Neural cell (in vitro differentiated cells): Measurements from ENCODE around the gene ARSI. TPM values are rescaled to one million over a fixed set of nuclear protein-coding genes. Genes with fewer than 3 reads are reported as not detected.

Source experiments
- H2AFZ ChIP-seq: fragments of 200-600, 300-800 bp; sonication (generic), shearing (Covaris generic); 2 replicates; pipeline ENCODE4 v1.6.0; 2014; ENCODE audit warnings: low read depth, mild to moderate bottlenecking, antibody characterized with exemption, low read length, moderate library complexity
- H3F3A ChIP-seq: fragments of 200-600 bp; shearing (Covaris generic); 2 replicates; pipeline ENCODE4 v1.6.1; 2016; ENCODE audit warnings: mild to moderate bottlenecking, moderate library complexity, mixed read lengths, antibody characterized with exemption, low read length; ENCODE audit not compliant: insufficient read depth, poor library complexity, severe bottlenecking
- H3K27ac ChIP-seq: fragments of 200-600, 300-800 bp; sonication (generic), shearing (Covaris generic); 2 replicates; pipeline ENCODE4 v1.5.1; 2014; ENCODE audit warnings: mild to moderate bottlenecking, low read length, moderate library complexity
- H3K27me3 ChIP-seq: fragments of 300-800, 200-600 bp; sonication (generic), shearing (Covaris generic); 2 replicates; pipeline ENCODE4 v1.6.0; 2014; ENCODE audit warnings: mild to moderate bottlenecking, low read depth, low read length, moderate library complexity; ENCODE audit not compliant: insufficient read depth
- H3K36me3 ChIP-seq: fragments of 300-800, 200-600 bp; sonication (generic), shearing (Covaris generic); 2 replicates; pipeline ENCODE4 v1.5.1; 2014; ENCODE audit warnings: mild to moderate bottlenecking, antibody characterized with exemption, low read length, moderate library complexity; ENCODE audit not compliant: insufficient read depth
- H3K4me2 ChIP-seq: fragments of 300-800, 200-600 bp; sonication (generic), shearing (Covaris generic); 2 replicates; pipeline ENCODE4 v1.6.0; 2014; ENCODE audit warnings: mild to moderate bottlenecking, low read length
- H3K4me3 ChIP-seq: fragments of 300-800, 200-600 bp; sonication (generic), shearing (Covaris generic); 2 replicates; pipeline ENCODE4 v1.5.1; 2014; ENCODE audit warnings: mild to moderate bottlenecking, low read length, moderate library complexity
- H3K79me2 ChIP-seq: fragments of 200-600 bp; shearing (Covaris generic); replicated peaks from 2 replicates; pipeline ENCODE4 v1.6.0; 2014; ENCODE audit warnings: mild to moderate bottlenecking, low read length, moderate library complexity; ENCODE audit not compliant: insufficient read depth
- H3K9ac ChIP-seq: fragments of 300-800, 200-600 bp; sonication (generic), shearing (Covaris generic); 2 replicates; pipeline ENCODE4 v1.6.1; 2016; ENCODE audit warnings: mild to moderate bottlenecking, low read length, mixed read lengths
- H3K9me2 ChIP-seq: fragments of 200-600 bp; shearing (Covaris generic); 2 replicates; pipeline ENCODE4 v1.6.1; 2016; ENCODE audit warnings: mild to moderate bottlenecking, low read length, mixed read lengths; ENCODE audit not compliant: insufficient read depth
- H3K9me3 ChIP-seq: fragments of 200-600, 300-800 bp; sonication (generic), shearing (Covaris generic); 2 replicates; pipeline ENCODE4 v1.6.1; 2016; ENCODE audit warnings: mild to moderate bottlenecking, mixed run types, low read length, moderate library complexity, mixed read lengths
- H4K20me1 ChIP-seq: fragments of 200-600 bp; shearing (Covaris generic); 2 replicates; pipeline ENCODE4 v1.6.1; 2016; ENCODE audit warnings: mild to moderate bottlenecking, mixed run types; ENCODE audit not compliant: insufficient read depth
- CTCF ChIP-seq: fragments of 450-650 bp; IDR thresholded peaks from 2 replicates; pipeline ENCODE4 v1.5.1; 2014; ENCODE audit warnings: antibody characterized with exemption, mild to moderate bottlenecking, moderate library complexity; ENCODE audit not compliant: poor library complexity, severe bottlenecking
- EP300 ChIP-seq: fragments of 450-650 bp; conservative IDR thresholded peaks from 2 replicates; pipeline ENCODE4 v1.6.1; 2014; ENCODE audit warnings: antibody characterized with exemption, mild to moderate bottlenecking, moderate library complexity; ENCODE audit not compliant: poor library complexity, severe bottlenecking
- EZH2 ChIP-seq: fragments of 200-600, 300-800 bp; shearing (Covaris generic), sonication (generic); IDR thresholded peaks from 2 replicates; pipeline ENCODE4 v1.6.1; 2014; ENCODE audit warnings: antibody characterized with exemption, low read length, borderline replicate concordance, mild to moderate bottlenecking; ENCODE audit not compliant: insufficient read depth, poor library complexity, severe bottlenecking
- MXI1 ChIP-seq: fragments of 450-650 bp; conservative IDR thresholded peaks from 2 replicates; pipeline ENCODE4 v1.6.1; 2014; ENCODE audit warnings: antibody characterized with exemption, mild to moderate bottlenecking; ENCODE audit not compliant: poor library complexity, severe bottlenecking
- POLR2AphosphoS5 ChIP-seq: IDR thresholded peaks from 2 replicates; pipeline ENCODE4 v1.6.1; 2012
- RAD21 ChIP-seq: fragments of 450-650 bp; conservative IDR thresholded peaks from 2 replicates; pipeline ENCODE4 v1.6.1; 2014; ENCODE audit warnings: antibody characterized with exemption, mild to moderate bottlenecking, moderate library complexity
- REST ChIP-seq: IDR thresholded peaks from 2 replicates; pipeline ENCODE4 v1.6.1; 2012; ENCODE audit warnings: borderline replicate concordance
- SMC3 ChIP-seq: fragments of 450-650 bp; conservative IDR thresholded peaks from 2 replicates; pipeline ENCODE4 v1.6.1; 2014; ENCODE audit warnings: antibody characterized with exemption, mild to moderate bottlenecking, moderate library complexity; ENCODE audit not compliant: poor library complexity
- TAF1 ChIP-seq: IDR thresholded peaks from 2 replicates; pipeline ENCODE4 v1.6.1; 2012; ENCODE audit warnings: low read depth
- polyA plus RNA-seq: library from polyadenylated mRNA; depleted of rRNA; stranded (reverse); fragments of >200 nt; gene quantifications from 2 replicates; pipeline ENCODE4 v1.2.3, GENCODE V29; 2014

Gene ARSI
- polyA plus RNA-seq, 1 donor from 2014 or later = not detected

- Histone ChIP-seq H3K9me2 (no peaks in the 10 kb centered on the region), H3F3A (no peaks in the 10 kb centered on the region), H2AFZ (no peak overlapping the region), H3K79me2 (peaks cover 26% of the 10 kb centered on the region), H3K27ac (no peak overlapping the region), H3K36me3 (no peaks in the 10 kb centered on the region), H3K9ac (no peak overlapping the region), H3K9me3 (no peaks in the 10 kb centered on the region), H4K20me1 (peaks cover 4% of the 10 kb centered on the region), H3K4me3 (no peak overlapping the region), H3K27me3 (no peaks in the 10 kb centered on the region), H3K4me2 (no peak overlapping the region)
- TF ChIP-seq SMC3 (no peak), POLR2AphosphoS5 (no peak), EZH2 (no peak), REST (no peak), TAF1 (no peak), CTCF (no peak), RAD21 (no peak), MXI1 (no peak), EP300 (no peak)
Measured at GRCh38 chr5:150281987-150282386, 20.7 kb downstream of the ARSI start.

- TF ChIP-seq EZH2 = no peak
- no peak for TF ChIP-seq MXI1
- TF ChIP-seq SMC3 = no peak
- no peak for TF ChIP-seq RAD21
- no peak for TF ChIP-seq REST
- TF ChIP-seq TAF1 = no peak
- TF ChIP-seq EP300 = no peak
- TF ChIP-seq POLR2AphosphoS5 = no peak
- no peak for TF ChIP-seq CTCF
- H3K9ac ChIP-seq = no peak overlapping the region
- no peaks in the 10 kb centered on the region for H3F3A ChIP-seq
- no peaks in the 10 kb centered on the region for H3K9me2 ChIP-seq
- H3K79me2 ChIP-seq = peaks cover 3% of the 10 kb centered on the region
- H3K36me3 ChIP-seq = no peaks in the 10 kb centered on the region
- peaks cover 4% of the 10 kb centered on the region for H4K20me1 ChIP-seq
- no peak overlapping the region for H3K27ac ChIP-seq
- no peak overlapping the region for H3K4me2 ChIP-seq
- H3K9me3 ChIP-seq = no peaks in the 10 kb centered on the region
- H3K27me3 ChIP-seq = no peaks in the 10 kb centered on the region
- no peak overlapping the region for H2AFZ ChIP-seq
- no peak overlapping the region for H3K4me3 ChIP-seq
Measured at GRCh38 chr5:150279330-150280020, 23.2 kb downstream of the ARSI start.
